ENCODE results near the gene AHI1.

DNA sequence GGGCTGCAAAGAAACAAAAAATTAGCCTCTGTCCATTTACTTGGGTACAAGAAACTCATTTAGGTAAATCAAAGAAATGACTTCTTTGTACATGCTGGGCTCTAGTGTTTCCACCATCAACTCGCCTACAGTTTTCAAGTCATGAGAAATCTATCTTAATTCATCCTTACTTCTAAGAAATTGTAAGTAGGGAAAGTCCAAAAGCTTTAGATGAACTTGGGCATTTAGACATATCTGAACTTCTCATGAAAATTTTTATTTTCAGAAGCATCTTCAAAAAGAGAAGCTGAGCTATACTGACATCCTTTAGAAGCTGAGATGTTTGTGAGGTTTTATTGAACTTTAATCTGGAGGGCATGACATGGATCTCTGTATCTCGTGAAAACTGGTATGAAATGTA lies 199.1 kb downstream of the AHI1 start:
- TF ChIP-seq CTCF (IDR thresholded peaks at IDR 0.05) (no peak), POLR2A (IDR thresholded peaks at IDR 0.05) (no peak)

Data from heart left ventricle (tissue), 13 donors.